Subcutaneous abdominal adipose tissue (tissue), 5 donors: ENCODE data around the gene ERN1.
A peak's percentile ranks its signal among the peaks of the same experiment; 100 is the strongest.

Experiments used
- H3K27ac ChIP-seq: one replicate; pipeline ENCODE4 v1.7.0; 2013; ENCODE audit warnings: low read depth, mild to moderate bottlenecking, inconsistent platforms, low read length, moderate library complexity
- H3K27me3 ChIP-seq, 5 donors: one replicate each; pipeline ENCODE4 v1.7.0; 2013; ENCODE audit warnings: low read length in 5 of 5, inconsistent platforms in 1 of 5; ENCODE audit not compliant: control insufficient read depth in 5 of 5, insufficient read depth in 4 of 5
- H3K36me3 ChIP-seq, 5 donors: one replicate each; pipeline ENCODE4 v1.7.0; 2013; ENCODE audit warnings: low read length in 5 of 5; ENCODE audit not compliant: control insufficient read depth in 5 of 5, insufficient read depth in 5 of 5
- H3K4me1 ChIP-seq, 5 donors: one replicate each; pipeline ENCODE4 v1.7.0; 2013; ENCODE audit warnings: low read length in 5 of 5, mild to moderate bottlenecking in 3 of 5, moderate library complexity in 1 of 5; ENCODE audit not compliant: control insufficient read depth in 5 of 5, insufficient read depth in 5 of 5
- H3K4me3 ChIP-seq, 5 donors: one replicate each; pipeline ENCODE4 v1.7.0; 2013; ENCODE audit warnings: low read length in 5 of 5, low read depth in 1 of 5
- H3K9ac ChIP-seq, 5 donors: one replicate each; pipeline ENCODE4 v1.7.0; 2013; ENCODE audit warnings: low read length in 5 of 5, mild to moderate bottlenecking in 4 of 5, moderate library complexity in 3 of 5
- H3K9me3 ChIP-seq, 5 donors: one replicate each; pipeline ENCODE4 v1.7.0; 2013; ENCODE audit warnings: low read length in 5 of 5; ENCODE audit not compliant: control insufficient read depth in 5 of 5
- donor health status: healthy.
- donor health status: healthy.
- donor health status: healthy.
- donor health status: healthy.
- donor health status: healthy.

Gene ERN1

DNA sequence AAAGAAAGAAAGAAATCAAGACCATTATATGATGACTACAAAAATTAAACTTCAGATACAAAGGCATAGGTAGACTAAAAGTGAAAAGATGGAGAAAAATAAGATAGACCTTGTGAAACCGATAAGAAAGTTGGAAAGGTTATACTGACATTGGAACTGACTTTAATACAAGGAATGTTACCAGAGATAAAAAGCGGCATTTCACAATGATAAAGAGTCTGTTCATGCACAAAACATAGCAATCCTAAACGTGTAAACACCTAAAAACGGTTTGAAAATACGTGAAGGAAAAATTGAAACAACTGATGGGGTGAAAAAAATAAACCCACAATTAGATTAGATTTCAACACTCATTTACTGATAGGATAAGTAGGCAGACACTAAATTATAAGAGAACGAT, 9.6 kb upstream of the ERN1 start:
- Histone ChIP-seq H3K27me3 (no peaks in the 10 kb centered on the region), H3K36me3 (no peaks in the 10 kb centered on the region), H3K4me3 (no peak overlapping the region), H3K9ac (no peak overlapping the region), H3K27ac (no peak overlapping the region), H3K4me1 (no peaks in the 10 kb centered on the region), H3K9me3 (no peaks in the 10 kb centered on the region)

DNA sequence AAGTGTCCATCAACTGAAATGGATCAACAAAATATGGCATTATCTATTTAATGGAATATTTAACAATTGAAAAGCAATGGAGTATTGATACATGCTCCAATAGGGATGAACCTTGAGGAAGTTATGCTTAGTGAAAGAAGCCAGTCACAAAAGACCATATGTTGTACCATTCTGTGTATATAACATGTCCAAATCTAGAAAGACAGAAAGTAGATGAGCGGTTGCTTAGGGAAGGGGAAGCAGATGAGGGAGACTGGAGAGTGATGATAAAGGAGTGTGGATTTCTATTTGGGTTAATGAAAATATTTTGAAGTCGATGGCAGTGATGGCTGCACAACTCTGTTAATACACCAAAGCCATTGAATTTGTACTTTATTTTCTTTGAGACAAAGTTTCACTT, 8.5 kb upstream of the ERN1 start:
- H3K27ac ChIP-seq = no peak overlapping the region
- no peaks in the 10 kb centered on the region for H3K4me1 ChIP-seq
- H3K27me3 ChIP-seq = no peaks in the 10 kb centered on the region
- no peak overlapping the region for H3K4me3 ChIP-seq
- H3K9ac ChIP-seq = no peak overlapping the region
- H3K36me3 ChIP-seq = no peaks in the 10 kb centered on the region
- H3K9me3 ChIP-seq = no peaks in the 10 kb centered on the region

DNA sequence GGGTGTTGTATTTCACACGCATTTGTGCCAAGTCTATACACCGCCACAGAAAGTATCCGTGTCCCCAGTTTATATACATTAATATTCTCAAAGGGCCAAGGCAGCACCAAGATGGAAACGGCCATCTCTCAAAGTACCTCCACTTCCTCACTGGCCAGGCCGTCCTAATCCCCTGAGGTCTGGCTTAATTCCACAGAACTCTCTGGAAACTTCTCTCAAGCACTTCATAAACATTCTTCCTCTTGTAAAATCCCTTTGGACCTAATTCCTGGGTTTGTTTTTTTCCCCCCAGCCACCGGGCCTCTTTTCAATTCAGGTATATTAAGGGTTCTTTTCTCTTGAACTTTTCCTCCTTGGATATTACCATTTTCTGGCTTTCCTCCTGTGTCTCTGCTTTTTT, 5.1 kb upstream of the ERN1 start:
- H3K9me3 ChIP-seq = no peaks in the 10 kb centered on the region
- H3K4me3 ChIP-seq = no peak overlapping the region
- peaks cover 0 to 14% (median 9%) of the 10 kb centered on the region in 5 donors for H3K4me1 ChIP-seq
- no peak overlapping the region for H3K9ac ChIP-seq
- no peaks in the 10 kb centered on the region for H3K36me3 ChIP-seq
- no peak overlapping the region for H3K27ac ChIP-seq
- no peaks in the 10 kb centered on the region for H3K27me3 ChIP-seq

DNA sequence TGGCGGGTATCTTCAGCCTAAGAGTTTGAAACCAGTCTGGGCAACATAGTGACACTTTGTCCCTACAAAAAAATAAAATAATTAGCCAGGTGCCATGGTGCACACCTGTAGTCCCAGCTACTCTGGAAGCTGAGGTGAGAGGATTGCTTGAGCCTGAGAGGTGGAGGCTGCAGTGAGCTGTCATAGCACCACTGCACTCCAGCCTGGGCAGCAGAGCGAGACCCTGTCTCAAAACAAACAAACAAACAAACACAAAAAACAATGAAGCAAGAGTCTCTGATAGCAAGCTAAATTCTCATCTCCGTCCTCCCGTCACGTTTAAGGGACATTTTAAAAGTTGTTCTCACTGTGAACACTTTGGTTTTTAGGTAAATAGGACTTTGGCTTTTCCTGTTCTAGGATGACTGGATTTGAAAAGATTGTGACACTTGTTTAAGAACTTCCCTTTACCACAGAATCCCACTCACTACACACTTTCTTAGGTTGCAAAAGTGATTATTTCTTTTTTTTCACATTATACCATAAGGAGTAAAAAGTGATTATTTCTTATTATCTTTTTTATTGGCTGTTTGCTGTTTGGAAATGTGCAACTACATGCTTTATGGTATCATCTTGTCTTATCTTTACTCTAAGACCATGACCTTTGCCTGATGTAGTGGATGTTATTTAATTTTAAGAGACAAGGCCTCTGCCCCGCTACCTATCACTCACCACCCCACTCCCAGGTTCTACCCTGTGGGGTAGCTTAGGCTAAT, 4.4 kb upstream of the ERN1 start:
- no peak overlapping the region for H3K27ac ChIP-seq
- H3K4me1 ChIP-seq = peaks cover 0 to 16% (median 9%) of the 10 kb centered on the region in 5 donors
- H3K27me3 ChIP-seq = no peaks in the 10 kb centered on the region
- H3K9me3 ChIP-seq = no peaks in the 10 kb centered on the region
- H3K4me3 ChIP-seq = no peak overlapping the region
- no peaks in the 10 kb centered on the region for H3K36me3 ChIP-seq
- no peak overlapping the region for H3K9ac ChIP-seq

DNA sequence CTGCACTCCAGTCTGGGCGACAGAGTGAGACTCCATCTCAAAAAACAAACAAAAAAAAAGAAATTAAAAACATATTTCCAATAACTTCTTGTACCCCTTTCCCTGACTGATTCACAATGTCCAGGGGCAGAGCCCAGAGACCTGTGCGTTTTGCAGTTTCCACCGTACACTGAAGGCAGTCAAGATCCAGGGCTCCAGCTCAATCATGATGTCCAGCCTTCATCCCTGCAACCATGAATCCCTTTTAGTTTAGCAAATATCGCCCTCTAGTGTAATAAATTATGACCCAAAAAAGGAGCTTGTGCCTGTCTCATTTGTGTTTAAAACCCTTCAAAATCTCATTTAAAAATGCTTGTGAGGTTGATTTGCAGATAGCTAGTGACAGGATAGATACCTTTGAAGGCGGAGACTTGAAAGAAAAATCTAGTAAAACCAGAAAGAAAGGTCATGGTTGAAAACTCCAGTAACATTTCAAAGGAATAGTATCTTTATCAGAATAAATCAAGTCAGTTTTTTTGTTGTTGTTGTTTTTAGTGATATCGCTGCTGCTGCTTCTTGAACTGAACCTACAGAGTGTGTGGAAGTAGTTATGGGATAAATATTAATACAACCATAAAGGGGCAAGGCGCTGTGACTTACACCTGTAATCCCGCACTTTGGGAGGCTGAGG, 3.7 kb upstream of the ERN1 start:
- H3K4me1 ChIP-seq = peaks cover 2 to 23% (median 17%) of the 10 kb centered on the region in 5 donors
- H3K27me3 ChIP-seq = no peaks in the 10 kb centered on the region
- no peaks in the 10 kb centered on the region for H3K9me3 ChIP-seq
- no peak overlapping the region for H3K27ac ChIP-seq
- H3K9ac ChIP-seq = no peak overlapping the region
- H3K36me3 ChIP-seq = no peaks in the 10 kb centered on the region
- no peak overlapping the region for H3K4me3 ChIP-seq

DNA sequence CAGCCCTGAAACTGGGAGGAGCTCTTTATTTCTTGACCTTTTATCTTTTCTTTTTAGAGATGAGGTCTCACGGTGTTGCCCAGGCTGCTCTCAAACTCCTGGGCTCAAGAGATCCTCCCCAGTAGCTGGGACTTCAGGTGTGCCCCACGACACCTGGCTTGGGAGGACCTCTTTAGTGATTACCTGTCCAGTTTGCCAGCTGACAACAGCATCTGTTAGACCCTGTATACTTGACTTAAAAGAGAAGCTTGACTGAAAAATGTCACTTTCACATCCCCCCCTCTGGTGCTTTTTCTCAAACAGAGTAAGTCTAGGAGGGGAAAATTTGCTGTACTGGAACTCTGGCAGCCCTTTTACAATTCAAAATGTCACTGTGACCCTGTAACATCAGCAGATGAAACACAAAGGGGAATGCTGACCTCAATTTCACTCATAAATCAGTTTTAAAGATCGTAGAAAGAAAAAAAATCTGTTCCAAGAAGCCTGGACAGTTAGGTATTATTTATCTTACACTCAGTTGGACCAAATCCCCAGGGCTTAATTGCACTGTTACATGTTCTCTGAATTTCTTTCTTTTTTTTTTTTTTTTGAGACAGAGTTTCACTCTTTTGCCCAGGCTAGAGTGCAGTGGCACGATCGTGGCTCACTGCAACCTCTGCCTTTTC, 1.8 kb upstream of the ERN1 start:
- Histone ChIP-seq H3K27me3 (no peaks in the 10 kb centered on the region), H3K4me1 (peaks cover 2 to 27% (median 22%) of the 10 kb centered on the region in 5 donors), H3K36me3 (no peaks in the 10 kb centered on the region), H3K9ac (no peak overlapping the region), H3K27ac (peak overlapping the region; percentile 91), H3K9me3 (no peaks in the 10 kb centered on the region), H3K4me3 (no peak overlapping the region)

DNA sequence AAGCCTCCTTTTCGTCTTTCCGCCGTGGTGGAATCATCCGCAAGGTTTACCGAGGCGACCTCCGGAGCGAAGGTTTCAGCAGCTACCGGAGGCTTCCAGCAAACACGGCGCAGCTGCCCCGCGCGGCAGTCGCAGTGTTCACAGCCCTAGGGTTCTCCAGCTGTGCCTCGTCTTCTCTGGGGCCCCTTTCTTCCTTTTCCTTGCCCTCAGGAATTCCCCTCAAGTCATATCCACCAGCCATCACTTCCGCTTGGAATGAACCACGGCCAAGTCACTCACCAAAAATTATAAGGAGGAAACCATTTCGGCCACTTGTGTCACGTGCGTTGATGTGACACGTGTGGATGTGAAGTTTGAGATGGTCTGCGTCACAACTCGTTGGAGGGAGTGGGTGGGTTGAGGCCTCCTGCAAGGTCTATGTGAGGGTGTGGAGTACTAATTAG, 636 bp upstream of the ERN1 start:
- Histone ChIP-seq H3K9me3 (no peaks in the 10 kb centered on the region), H3K27ac (peak overlapping the region; percentile 91), H3K9ac (peak overlapping the region; percentile 38 to 89 (median 84)), H3K4me3 (peak overlapping the region; percentile 22 to 77 (median 71)), H3K27me3 (no peaks in the 10 kb centered on the region), H3K4me1 (peaks cover 2 to 27% (median 22%) of the 10 kb centered on the region in 5 donors), H3K36me3 (no peaks in the 10 kb centered on the region)

DNA sequence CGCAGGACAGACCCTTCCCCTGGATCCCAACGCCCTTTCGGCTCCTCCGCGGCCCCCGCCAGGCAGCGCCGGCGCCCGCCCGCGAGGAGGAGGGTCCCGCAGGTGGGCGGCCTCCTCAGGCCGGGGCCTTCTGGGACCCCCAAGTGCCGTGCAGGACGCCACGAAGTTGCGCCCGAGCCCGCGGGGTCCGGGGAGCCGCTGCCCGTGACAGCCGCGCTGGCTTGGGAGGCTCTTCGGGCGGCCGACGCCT, 504 bp downstream of the ERN1 start:
- H3K9ac ChIP-seq = peak overlapping the region; percentile 39 to 94 (median 91)
- peak overlapping the region; percentile 80 to 91 (median 83) for H3K4me3 ChIP-seq
- peak overlapping the region; percentile 95 for H3K27ac ChIP-seq
- H3K36me3 ChIP-seq = no peaks in the 10 kb centered on the region
- peaks cover 2 to 27% (median 22%) of the 10 kb centered on the region in 5 donors for H3K4me1 ChIP-seq
- no peaks in the 10 kb centered on the region for H3K27me3 ChIP-seq
- H3K9me3 ChIP-seq = no peaks in the 10 kb centered on the region

DNA sequence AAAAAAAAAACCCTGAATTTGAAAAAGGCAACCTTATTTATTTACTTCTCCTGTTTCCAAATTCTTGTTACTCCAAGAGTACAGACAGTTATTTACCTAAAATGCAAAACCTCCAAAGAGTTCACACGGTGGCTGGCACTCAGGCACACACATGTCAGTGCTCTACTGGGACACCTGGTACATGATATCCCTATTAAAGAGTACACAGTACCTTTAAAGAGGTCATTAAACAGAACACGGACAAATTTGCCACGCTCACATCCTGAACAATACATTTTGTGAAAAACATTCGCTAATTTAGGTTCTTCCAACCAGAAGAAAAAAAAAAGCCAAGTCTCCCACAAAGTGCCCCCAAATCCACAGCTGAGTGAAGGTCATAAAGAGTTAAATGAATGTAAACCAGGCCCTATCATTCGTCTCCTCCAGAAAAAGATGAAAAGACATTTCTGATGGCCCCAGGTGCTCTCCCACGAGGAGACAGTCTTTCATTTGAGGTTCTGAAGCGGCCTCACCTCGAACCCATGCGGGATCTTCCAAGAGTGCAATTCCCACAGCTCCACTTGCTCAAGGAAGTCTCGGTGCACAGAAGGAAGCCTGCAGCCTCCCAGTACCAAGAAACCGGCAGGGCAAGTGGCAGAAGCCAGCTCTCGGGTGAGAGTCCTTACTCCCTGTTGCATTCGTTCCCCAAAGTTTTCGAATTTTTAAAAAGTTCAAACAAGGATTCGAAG, 993 bp downstream of the ERN1 start:
- H3K27ac ChIP-seq = peak overlapping the region; percentile 95
- peak overlapping the region; percentile 80 to 91 (median 83) for H3K4me3 ChIP-seq
- no peaks in the 10 kb centered on the region for H3K27me3 ChIP-seq
- H3K9me3 ChIP-seq = no peaks in the 10 kb centered on the region
- H3K36me3 ChIP-seq = no peaks in the 10 kb centered on the region
- peak overlapping the region; percentile 39 to 94 (median 91) for H3K9ac ChIP-seq
- H3K4me1 ChIP-seq = peaks cover 2 to 27% (median 22%) of the 10 kb centered on the region in 5 donors
